ENCODE data around the gene KIAA2012.

The KIAA2012 gene
- 0 to 0.12 (median 0) reads per million in 4 donors for total RNA-seq

- no peak for DNase-seq
Measured at GRCh38 chr2:202072737-202073401, at the start of gene KIAA2012. Gene KIAA2012, plus strand, starts transcription at chr2:202073255. Its CDS starts 373 bp downstream, at chr2:202073628.

- DNase-seq, result no peak
Measured at GRCh38 chr2:202023904-202024266, 49.2 kb upstream of the KIAA2012 start.

- DNase-seq, result no peak
Measured at GRCh38 chr2:202024871-202025270, 48.2 kb upstream of the KIAA2012 start.

GRCh38 chr2:202025816-202026215 is 47.2 kb upstream of the KIAA2012 start:
- DNase-seq, result no peak

- DNase-seq, result no peak
Measured at GRCh38 chr2:202026507-202026906, 46.5 kb upstream of the KIAA2012 start.

- no peak for DNase-seq
Measured at GRCh38 chr2:202030691-202031090, 42.4 kb upstream of the KIAA2012 start.

- DNase-seq, result no peak
Measured at GRCh38 chr2:202031246-202031951, 41.7 kb upstream of the KIAA2012 start.

- DNase-seq, result peak in 3 of 5 donors; percentile 16 to 33 (median 23)
Measured at GRCh38 chr2:202032846-202033316, 40.2 kb upstream of the KIAA2012 start.

GRCh38 chr2:202033317-202034248 is 39.5 kb upstream of the KIAA2012 start, which contains the start of gene FZD7:
Gene FZD7, plus strand, starts transcription at chr2:202033855. Its CDS starts 793 bp downstream, at chr2:202034648.
- peak; percentile 70 to 90 (median 79) for DNase-seq

- DNase-seq, result peak in 2 of 5 donors; percentile 9 to 19
Measured at GRCh38 chr2:202034249-202035088, 38.6 kb upstream of the KIAA2012 start.

- DNase-seq, result peak in 1 of 5 donors; percentile 31
Measured at GRCh38 chr2:202035089-202035940, 37.7 kb upstream of the KIAA2012 start.

- DNase-seq, result no peak
Measured at GRCh38 chr2:202035941-202036372, 37.1 kb upstream of the KIAA2012 start.

GRCh38 chr2:202036601-202037037 is 36.4 kb upstream of the KIAA2012 start:
- no peak for DNase-seq

- DNase-seq, result no peak
Measured at GRCh38 chr2:202037086-202037485, 36.0 kb upstream of the KIAA2012 start.

- DNase-seq, result no peak
Measured at GRCh38 chr2:202038471-202039277, 34.4 kb upstream of the KIAA2012 start.

GRCh38 chr2:202039278-202040078 is 33.6 kb upstream of the KIAA2012 start:
- no peak for DNase-seq

GRCh38 chr2:202040079-202040844 is 32.8 kb upstream of the KIAA2012 start:
- DNase-seq, result no peak

- no peak for DNase-seq
Measured at GRCh38 chr2:202042444-202042843, 30.6 kb upstream of the KIAA2012 start.
